K562 (cell line): ENCODE results near the gene ART4. TPM values are rescaled to one million over a fixed set of nuclear protein-coding genes. Genes with fewer than 3 reads are reported as not detected.

ENCODE experiments used
- ATAC-seq: fragments of 200-7000 bp; cut with Tn5 transposase; 3 replicates; pipeline ENCODE4 v1.9.1; 2020; ENCODE audit warnings: moderate library complexity
- BruUV-seq: library from RNA; stranded (reverse); fragments of 400-500 nt; replicated peaks from 2 replicates; lab custom pipeline; 2021; lab: Mats Ljungman, UMichigan
- CTCF ChIA-PET: fragments of 300-600 bp; formaldehyde crosslinking; extraction: SDS; loops from one replicate; lab custom pipeline; 2021; ENCODE audit warnings: low intra/inter-chr PET ratio; lab: Yijun Ruan, JAX
- POLR2A ChIA-PET: fragments of 300-600, 350-650 bp; sonication (Branson Sonifier 250); formaldehyde crosslinking; extraction: SDS; loops from one replicate; lab custom pipeline; 2021; ENCODE audit warnings: antibody characterized with exemption, inconsistent platforms; lab: Yijun Ruan, JAX
- DNase-seq, 4 experiments: peaks; one replicate each; pipeline versions ENCODE4 v3.0.0 to v3.0.0-alpha.2; 2011 to 2018; ENCODE audit warnings: low spot score in 3 of 4, mixed read lengths in 3 of 4; ENCODE audit errors: extremely low read depth in 1 of 4
- FAIRE-seq: peaks from 2 replicates; lab custom pipeline; 2011; peaks lifted over from hg19 to GRCh38; lab: Jason Lieb, UNC
- H2AFZ ChIP-seq: 2 replicates; pipeline ENCODE4 v1.6.0; 2011; ENCODE audit warnings: low read depth, low read length, control low read depth, inconsistent platforms
- H3K27ac ChIP-seq: fragments of 200-600 bp; 3 replicates; pipeline ENCODE4 v1.8.0; 2011; ENCODE audit warnings: low read depth, mild to moderate bottlenecking, control low read depth, inconsistent platforms, low read length, moderate library complexity, mixed read lengths; ENCODE audit errors: extremely low read depth
- H3K27me3 ChIP-seq, 2 experiments: fragments of 300-600 bp in 1 of 2; 2 replicates in 1 of 2; 3 replicates in 1 of 2; pipeline versions ENCODE4 v1.6.0 to v1.8.0; 2011; ENCODE audit warnings: inconsistent platforms in 2 of 2, low read length in 2 of 2, mild to moderate bottlenecking in 1 of 2, mixed read lengths in 1 of 2, moderate library complexity in 1 of 2; ENCODE audit not compliant: control insufficient read depth in 2 of 2, insufficient read depth in 2 of 2
- H3K36me3 ChIP-seq: fragments of 300-600 bp; 3 replicates; pipeline ENCODE4 v1.8.0; 2011; ENCODE audit warnings: mild to moderate bottlenecking, low read length, inconsistent platforms; ENCODE audit not compliant: control insufficient read depth, insufficient read depth
- H3K4me1 ChIP-seq, 2 experiments: fragments of 200-600 bp in 1 of 2; replicated peaks in 1 of 2; 2 replicates in 1 of 2; 3 replicates in 1 of 2; pipeline versions ENCODE4 v1.5.1 to v1.8.0; 2011; ENCODE audit warnings: inconsistent platforms in 2 of 2, low read length in 2 of 2, mild to moderate bottlenecking in 1 of 2, mixed read lengths in 1 of 2, moderate library complexity in 1 of 2; ENCODE audit not compliant: control insufficient read depth in 2 of 2, insufficient read depth in 2 of 2
- H3K4me2 ChIP-seq: 2 replicates; pipeline ENCODE4 v1.6.1; 2011; ENCODE audit warnings: low read length, control low read depth, inconsistent platforms, mixed read lengths; ENCODE audit not compliant: insufficient read depth
- H3K4me3 ChIP-seq: fragments of 200-600 bp; sonication (generic), shearing (Covaris generic); 2 replicates; pipeline ENCODE4 v1.5.1; 2016; ENCODE audit warnings: control low read depth, inconsistent platforms
- H3K79me2 ChIP-seq: fragments of 200-600 bp; 3 replicates; pipeline ENCODE4 v1.8.0; 2011; ENCODE audit warnings: low read length, inconsistent platforms; ENCODE audit not compliant: control insufficient read depth, insufficient read depth
- H3K9ac ChIP-seq, 2 experiments: 2 replicates each; pipeline versions ENCODE4 v1.6.0 to v1.6.1; 2011; ENCODE audit warnings: low read depth in 2 of 2, low read length in 2 of 2, control low read depth in 1 of 2, inconsistent platforms in 1 of 2, mild to moderate bottlenecking in 1 of 2, mixed read lengths in 1 of 2; ENCODE audit not compliant: insufficient read depth in 1 of 2
- H3K9me1 ChIP-seq: one replicate; pipeline ENCODE4 v1.6.0; 2011; ENCODE audit warnings: inconsistent platforms, mild to moderate bottlenecking, low read length, moderate library complexity; ENCODE audit not compliant: control insufficient read depth, insufficient read depth
- H3K9me3 ChIP-seq: replicated peaks from 2 replicates; pipeline ENCODE4 v1.5.1; 2011; ENCODE audit warnings: low read depth, low read length, inconsistent platforms; ENCODE audit not compliant: control insufficient read depth, insufficient read depth
- H4K20me1 ChIP-seq: replicated peaks from 2 replicates; pipeline ENCODE4 v1.6.1; 2011; ENCODE audit warnings: low read length, inconsistent platforms, mixed read lengths; ENCODE audit not compliant: control insufficient read depth, insufficient read depth
- GABPA ChIP-seq: fragments of 200-800 bp; sonication (Bioruptor generic); conservative IDR thresholded peaks from 2 replicates; pipeline ENCODE4 v1.6.1; 2016; ENCODE audit warnings: low read depth, missing genetic modification characterization, missing compliant biosample characterization
- LEF1 ChIP-seq: fragments of 450-650 bp; IDR thresholded peaks from 2 replicates; pipeline ENCODE4 v1.6.1; 2016; ENCODE audit warnings: mild to moderate bottlenecking
- NFRKB ChIP-seq: fragments of 450-650 bp; IDR thresholded peaks from 2 replicates; pipeline ENCODE4 v1.6.1; 2016; ENCODE audit warnings: low read depth
- SPI1 ChIP-seq: IDR thresholded peaks from 2 replicates; pipeline ENCODE4 v1.6.1; 2011; ENCODE audit warnings: low read depth, low read length, control low read depth, borderline replicate concordance
- STAT6 ChIP-seq: sonication (generic); formaldehyde crosslinking; IDR thresholded peaks from 2 replicates; pipeline ENCODE4 v1.8.1; 2023; ENCODE audit warnings: mild to moderate bottlenecking, missing genetic modification reagents
- TCFL5 ChIP-seq: fragments of 250-450 bp; sonication (Bioruptor Pico); conservative IDR thresholded peaks from 2 replicates; pipeline ENCODE4 v1.6.1; 2021; ENCODE audit warnings: mild to moderate bottlenecking, moderate library complexity, matching md5 sums
- WGBS: fragments of 100-300 bp; shearing (Covaris generic); methylation state at CpG from one replicate; pipeline ENCODE4 v1.1.6; 2016; ENCODE audit warnings: low coverage, mixed read lengths; ENCODE audit not compliant: insufficient coverage; ENCODE audit errors: missing lambda C conversion rate; 5-methylcytosine and 5-hydroxymethylcytosine counted together
- in situ Hi-C: fragments of 300-500 bp; cut with MboI; formaldehyde crosslinking; loops from 4 replicates; pipeline ENCODE4 v1.15.0; 2018; ENCODE audit warnings: inconsistent platforms, mixed read lengths
- intact Hi-C: fragments of 100-400 bp; cut with micrococcal nuclease; formaldehyde crosslinking; loops from 2 replicates; pipeline ENCODE4 v1.14.2; 2022
- polyA plus RNA-seq, 8 experiments: library from polyadenylated mRNA; depleted of rRNA in 4 of 8; stranded (reverse) in 5 of 8; unstranded in 3 of 8; fragments of >200 nt; fragmentation: Nextera tagmentation in 2 of 8; fragmentation: Illumina TruSeq in 1 of 8; extraction: Ambion mirVana in 2 of 8; extraction: Trizol in 1 of 8; gene quantifications; 2 replicates each; pipeline versions ENCODE4 v1.2.1 to v1.2.3, GENCODE V29; 2011 to 2014; ENCODE audit warnings: inconsistent platforms in 1 of 8, missing spikeins in 1 of 8
- total RNA-seq, 7 experiments: library from RNA; depleted of rRNA in 6 of 7; stranded (reverse); fragments of >200 nt in 6 of 7; fragmentation: Illumina TruSeq in 2 of 7; extraction: Trizol in 2 of 7; gene quantifications; 2 replicates each; pipeline versions ENCODE4 v1.2.1 to v1.2.3, GENCODE V29; 2011 to 2021; ENCODE audit warnings: low replicate concordance in 1 of 7

The ART4 gene
- total and polyA plus RNA-seq, 9 of the 15 experiments (the other 6 are each of a cell fraction or from before 2014, with no cell fraction given) = 0.07 TPM; not detected in 8

- TF ChIP-seq TCFL5 (no peak), NFRKB (no peak), STAT6 (CRISPR knock-in tag) (no peak)
Measured at GRCh38 chr12:14874882-14875281, 31.6 kb upstream of the ART4 start (continued).

DNA sequence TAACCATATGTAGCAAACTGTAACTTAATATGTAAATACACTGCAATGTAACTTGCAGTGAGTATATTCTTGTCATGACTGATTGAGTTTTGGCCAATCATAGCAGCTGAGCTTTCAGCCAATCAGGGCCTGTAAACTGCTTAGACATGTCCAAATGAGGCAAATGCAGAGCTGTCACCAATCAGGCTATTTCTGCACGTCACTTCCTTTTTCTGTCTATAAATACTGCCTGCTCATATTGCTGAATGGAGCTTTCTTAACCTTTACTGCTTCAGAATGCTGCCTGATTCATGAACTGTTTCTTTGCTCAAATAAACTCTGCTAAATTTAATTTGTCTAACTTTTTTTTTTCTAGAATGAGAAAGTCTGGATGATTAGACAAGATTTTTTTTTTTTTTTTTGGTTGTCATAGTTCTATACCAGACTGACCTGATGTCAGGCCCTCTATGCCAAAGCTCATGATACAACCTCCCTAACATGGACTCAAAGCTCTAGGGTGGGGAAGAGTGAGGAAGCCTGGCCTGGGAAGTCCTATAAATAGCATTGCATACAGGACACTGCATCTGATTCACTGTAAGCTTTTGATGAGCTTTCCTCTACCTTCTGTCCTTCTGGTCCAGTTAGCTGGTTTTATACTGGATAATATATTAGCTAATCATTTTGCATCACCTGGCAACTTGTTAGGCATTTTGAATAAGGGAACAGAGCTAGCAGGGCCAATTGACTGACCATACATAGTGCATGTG, 30.3 kb upstream of the ART4 start:
- DNase-seq = no peak
- 0% methylated on average over 1 of the region's 1 CpG for WGBS
- no peak overlapping the region for H3K4me3 ChIP-seq
- no TSS peak for BruUV-seq
- peak; percentile 33; the same call in 1 of the 2 replicates for TF ChIP-seq GABPA
- no peak for TF ChIP-seq LEF1
- TF ChIP-seq SPI1 = 0 out of 2 replicates have a peak, but pooled peaks have one; percentile 24
- TF ChIP-seq, all 486 proteins: peak for 2
- H2AFZ ChIP-seq = no peak overlapping the region
- ATAC-seq (no peak), FAIRE-seq (no peak)
- no peaks in the 10 kb centered on the region for H3K9me3 ChIP-seq
- no peaks in the 10 kb centered on the region for H3K36me3 ChIP-seq
- H3K27ac ChIP-seq = no peak overlapping the region
- no peaks in the 10 kb centered on the region for H3K79me2 ChIP-seq
- CTCF ChIA-PET = no interaction called here
- in situ Hi-C loops (no loop called here), intact Hi-C loops (no loop called here)
- no peaks in the 10 kb centered on the region for H3K27me3 ChIP-seq
- peaks cover 0 to 3% of the 10 kb centered on the region in 2 experiments; a peak in 1 of 5 replicates for H3K4me1 ChIP-seq
- no peak overlapping the region for H3K4me2 ChIP-seq
- POLR2A ChIA-PET = no interaction called here
- H4K20me1 ChIP-seq = no peaks in the 10 kb centered on the region
- H3K9me1 ChIP-seq = no peaks in the 10 kb centered on the region
- H3K9ac ChIP-seq = no peak overlapping the region
